Activated naive CD4-positive, alpha-beta T cell treated with anti-CD3 and anti-CD28 coated beads, Interleukin-2, amount 50 U/mL, for 16 hours (primary cell): Measurements from ENCODE around the gene PI4K2A.

ENCODE experiments used
- DNase-seq: peaks from one replicate; pipeline ENCODE4 v3.0.0-alpha.2; 2020

Gene PI4K2A

DNA sequence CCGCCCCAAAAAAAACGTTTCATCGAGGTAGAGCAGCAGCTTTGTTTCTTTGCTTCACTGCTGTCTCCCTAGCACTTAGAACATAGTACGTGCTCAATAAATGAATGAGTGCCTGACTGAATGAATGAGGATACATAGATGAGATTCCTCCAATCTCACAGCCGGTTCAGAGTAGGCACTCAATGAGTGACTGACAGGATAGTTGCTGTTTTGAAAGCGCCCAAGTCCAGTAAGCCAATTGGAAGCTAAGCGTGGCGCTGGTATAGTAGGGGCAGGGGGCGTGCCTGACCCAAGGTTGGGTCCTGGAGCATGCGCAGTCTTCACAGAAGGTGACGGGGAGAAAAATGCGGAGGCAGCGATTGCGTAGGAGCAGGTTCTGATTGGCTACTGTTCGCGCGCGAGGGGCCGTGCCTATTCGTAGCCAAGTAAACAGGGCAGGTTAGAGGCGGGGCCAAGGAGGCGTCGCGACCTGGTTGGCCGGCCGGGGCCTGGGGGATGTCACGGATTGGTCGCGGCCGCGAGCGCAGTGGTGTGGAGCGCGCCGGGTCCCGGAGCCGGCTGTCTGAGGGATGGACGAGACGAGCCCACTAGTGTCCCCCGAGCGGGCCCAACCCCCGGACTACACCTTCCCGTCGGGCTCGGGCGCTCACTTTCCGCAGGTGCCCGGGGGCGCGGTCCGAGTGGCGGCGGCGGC lies at the start of gene PI4K2A:
PI4K2A (plus strand) TSS at position 498 of the 694 bp plus-strand sequence; CDS start at position 570, 72 bp downstream.
- peak; percentile 99 for DNase-seq

DNA sequence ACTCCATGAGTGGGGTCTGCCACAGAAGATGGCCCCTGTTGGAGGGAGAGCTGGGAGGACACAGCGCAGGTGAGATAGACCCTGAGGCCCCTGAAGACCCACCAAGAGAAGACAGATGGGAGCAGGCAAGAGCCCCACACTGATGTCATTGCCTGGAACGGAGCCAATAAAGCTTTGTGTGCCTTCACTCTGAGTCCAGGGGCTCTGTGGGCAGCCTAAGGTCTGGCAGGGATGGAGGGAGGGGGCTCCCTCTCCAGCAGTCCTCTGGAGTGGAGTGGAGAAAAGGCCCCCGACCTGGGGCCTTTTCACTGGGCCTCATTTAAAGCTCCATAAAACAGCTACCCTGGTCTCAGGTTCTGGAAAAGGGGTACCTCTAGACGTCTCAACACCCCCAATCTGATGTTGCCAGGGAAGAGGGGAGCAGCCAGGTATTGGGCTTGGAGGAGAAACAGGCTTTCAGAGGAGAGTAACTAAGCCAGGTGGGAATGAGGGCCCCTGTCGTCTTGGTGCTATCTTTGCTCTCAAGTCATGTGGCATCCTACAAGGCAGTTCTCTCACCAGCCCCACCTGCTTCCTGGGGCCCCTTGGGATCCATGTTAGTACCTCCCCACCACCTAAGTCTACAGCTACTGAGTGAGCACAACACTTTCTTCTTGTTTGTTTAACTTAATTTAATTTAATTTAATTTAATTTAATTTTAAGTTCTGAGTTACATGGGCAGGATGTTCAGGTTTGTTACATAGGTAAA lies 49.5 kb upstream of the PI4K2A start:
- no peak for DNase-seq

DNA sequence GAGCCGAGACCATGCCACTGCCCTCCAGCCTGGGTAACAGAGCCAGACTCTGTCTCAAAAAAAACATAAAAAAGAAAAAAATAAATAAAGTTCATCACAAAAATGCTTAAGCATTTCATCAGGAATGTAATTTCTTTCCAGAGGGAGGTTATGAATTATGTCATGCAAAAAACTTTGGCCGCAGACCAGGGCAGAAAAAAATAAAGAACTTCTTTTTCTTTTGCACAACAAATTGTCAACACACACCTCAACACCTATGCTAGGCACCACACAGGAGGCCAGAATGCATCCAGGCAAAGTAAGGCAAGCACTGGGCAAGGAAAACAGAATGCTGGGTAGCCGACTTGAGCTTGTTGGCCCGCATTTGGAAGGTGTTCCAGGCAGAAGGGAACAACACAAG lies 47.0 kb upstream of the PI4K2A start:
- no peak for DNase-seq

- no peak for DNase-seq
These were observed 44.1 kb upstream of the PI4K2A start for GRCh38 chr10:97596101-97597082.

- DNase-seq, result no peak
These were observed 42.7 kb upstream of the PI4K2A start for GRCh38 chr10:97597778-97598177.

DNA sequence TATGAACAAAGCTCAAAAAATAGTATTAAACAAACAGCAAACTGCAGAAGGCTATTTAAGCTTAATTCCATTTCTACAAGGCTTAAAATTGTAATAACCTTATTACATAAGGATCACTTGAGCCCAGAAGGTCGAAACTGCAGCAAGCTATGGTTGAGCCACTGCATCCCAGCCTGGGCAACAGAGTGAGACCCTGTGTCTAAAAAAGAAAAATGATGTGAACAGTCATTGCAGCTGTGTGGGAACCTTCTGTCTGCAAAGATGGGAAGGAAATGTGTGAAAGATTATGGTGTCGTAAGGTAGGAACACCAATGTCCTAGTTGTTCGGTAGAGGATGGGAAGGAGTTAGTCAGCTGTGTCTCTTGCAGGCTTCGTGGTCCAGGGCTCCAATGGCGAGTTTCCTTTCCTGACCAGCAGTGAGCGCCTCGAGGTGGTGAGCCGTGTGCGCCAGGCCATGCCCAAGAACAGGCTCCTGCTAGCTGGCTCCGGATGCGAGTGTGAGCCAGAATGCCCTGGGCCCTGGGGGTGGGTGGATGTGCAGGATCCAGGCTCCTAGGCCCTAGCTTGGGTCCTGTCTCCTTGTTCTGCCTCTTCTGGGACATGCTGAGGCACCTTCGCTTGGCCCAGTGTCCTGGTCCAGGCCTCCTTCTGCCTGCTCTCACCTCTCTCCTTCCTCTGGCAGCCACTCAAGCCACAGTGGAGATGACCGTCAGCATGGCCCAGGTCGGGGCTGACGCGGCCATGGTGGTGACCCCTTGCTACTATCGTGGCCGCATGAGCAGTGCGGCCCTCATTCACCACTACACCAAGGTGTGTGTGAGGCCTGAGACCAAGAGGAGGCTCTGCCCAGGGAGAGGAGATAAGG lies 41.8 kb upstream of the PI4K2A start:
- DNase-seq, result no peak

GRCh38 chr10:97599272-97599619 lies 41.2 kb upstream of the PI4K2A start:
- DNase-seq, result no peak

DNA sequence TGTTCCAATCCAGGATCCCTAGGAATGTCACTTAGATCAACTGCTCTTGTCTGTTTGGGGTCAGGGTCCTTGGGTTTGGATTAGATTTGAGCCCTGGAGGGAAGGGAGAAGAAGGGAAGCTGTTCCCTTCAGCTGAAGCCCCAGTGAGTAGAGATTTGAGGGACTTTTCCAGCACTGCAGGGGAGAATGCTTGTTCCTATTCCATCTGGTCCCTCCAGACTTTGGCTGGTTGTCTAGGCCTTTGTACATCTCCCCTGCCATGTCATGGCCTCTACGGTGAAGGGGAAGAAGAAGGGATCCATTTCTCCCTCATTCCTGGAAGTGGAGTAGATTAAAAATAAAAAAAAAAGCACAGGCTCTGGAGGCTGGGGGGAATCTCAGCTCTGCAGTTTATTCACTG lies 39.9 kb upstream of the PI4K2A start:
- no peak for DNase-seq

- DNase-seq, result no peak
These were observed 38.9 kb upstream of the PI4K2A start for GRCh38 chr10:97601268-97602215.

DNA sequence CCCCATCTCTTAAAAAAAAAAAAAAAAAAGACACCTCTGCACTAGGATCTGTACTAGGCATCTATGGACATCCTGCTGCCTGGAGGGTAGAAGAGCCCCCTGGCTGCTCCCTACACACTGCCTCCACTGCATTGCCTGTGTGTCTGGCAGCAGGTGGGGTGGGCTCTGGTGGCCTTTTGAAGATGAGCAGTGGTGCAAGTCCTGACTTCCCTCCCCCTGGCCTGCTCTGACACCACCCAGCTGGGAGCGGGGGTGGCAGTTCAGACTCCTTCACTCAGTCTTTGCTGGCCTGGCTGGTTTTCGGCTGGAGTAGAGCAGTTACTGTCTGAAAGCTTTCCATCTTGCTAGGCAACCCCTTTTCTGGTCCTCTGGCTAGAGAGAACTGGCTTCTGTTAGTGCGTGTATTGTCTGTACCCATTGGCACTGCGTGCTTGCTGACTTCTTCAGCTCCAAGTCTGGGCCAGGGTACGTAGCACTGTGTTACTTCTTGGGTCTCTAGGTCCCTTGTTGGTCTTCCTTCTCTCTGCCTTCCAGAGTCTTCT lies 33.3 kb upstream of the PI4K2A start:
- DNase-seq, result no peak

DNA sequence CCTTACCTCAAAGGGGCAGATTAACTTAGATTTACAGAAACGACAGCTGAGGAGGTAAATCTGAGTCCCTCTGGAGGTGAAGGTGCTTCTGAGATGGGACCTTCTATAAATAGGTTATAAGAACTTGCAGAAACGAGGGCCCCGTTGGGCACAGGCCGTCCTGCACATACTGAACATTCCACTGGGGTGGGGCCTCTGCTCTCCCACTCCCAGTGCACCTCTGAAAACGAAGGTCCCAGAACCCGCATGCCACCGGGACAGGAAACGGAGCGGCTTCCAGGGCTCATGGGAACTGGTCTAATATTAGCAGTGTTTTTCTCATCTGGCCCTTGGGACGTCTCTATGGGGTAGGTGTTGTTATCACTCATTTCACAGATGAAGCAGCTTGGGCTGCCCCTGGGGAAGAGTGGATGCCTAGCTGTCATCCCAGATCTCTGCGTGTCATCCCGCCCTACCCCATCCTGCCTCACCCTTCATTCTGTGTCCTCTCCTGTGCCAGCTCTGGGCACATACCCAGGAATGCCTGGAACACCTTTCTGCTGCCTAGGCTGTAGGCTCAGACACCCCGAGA lies 31.4 kb upstream of the PI4K2A start:
- DNase-seq, result no peak

DNA sequence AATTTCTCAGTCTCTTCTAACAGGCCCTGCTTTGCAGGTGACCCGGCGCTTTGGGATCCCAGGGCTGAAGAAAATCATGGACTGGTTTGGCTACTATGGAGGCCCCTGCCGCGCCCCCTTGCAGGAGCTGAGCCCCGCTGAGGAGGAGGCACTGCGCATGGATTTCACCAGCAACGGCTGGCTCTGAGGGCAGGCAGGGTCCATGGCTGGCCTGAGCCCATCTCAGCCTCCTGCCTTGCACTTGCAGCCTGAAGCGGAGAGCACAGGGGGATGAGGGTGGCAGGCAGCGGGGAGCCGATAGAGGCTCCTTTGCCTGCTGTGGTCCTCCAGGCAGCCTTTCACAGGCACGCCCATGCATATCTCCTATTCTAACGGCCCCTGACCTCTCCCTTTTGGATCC lies 29.0 kb upstream of the PI4K2A start:
- no peak for DNase-seq

DNA sequence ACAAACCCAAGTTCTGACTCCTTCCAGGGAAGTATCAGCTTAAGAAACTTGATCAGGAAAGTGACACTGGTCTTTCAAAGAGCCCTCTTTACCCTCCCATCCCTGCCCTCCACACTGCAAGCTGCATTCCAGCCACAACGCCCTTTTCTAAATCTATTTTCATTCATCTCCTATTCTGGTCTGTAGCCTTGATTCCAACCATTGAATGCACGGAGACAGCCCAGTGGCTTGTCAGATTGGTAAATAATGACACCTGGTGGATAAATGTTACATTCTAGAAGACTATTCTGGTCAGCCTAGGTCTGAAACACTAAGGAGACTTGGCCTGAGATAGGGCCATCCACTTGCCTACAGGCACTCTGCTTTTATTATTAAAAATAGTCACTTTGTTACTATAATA lies 28.1 kb upstream of the PI4K2A start:
- no peak for DNase-seq

DNA sequence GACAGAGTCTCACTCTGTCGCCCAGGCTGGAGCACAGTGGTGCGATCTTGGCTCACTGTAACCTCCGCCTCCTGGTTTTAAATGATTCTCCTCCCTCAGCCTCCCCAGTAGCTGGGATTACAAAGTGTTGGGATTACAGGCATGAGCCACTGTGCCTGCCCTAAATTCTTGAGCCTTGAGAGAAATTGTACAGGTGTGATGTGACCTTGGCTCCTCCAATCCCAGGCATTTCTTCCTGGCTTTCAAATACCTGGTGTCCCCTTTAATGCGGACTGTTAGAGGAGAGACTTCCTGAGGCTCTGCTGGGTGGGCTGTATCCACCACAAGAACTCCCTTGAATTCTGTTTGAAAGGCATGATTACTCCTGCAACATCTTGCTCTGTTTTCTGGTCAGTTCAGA lies 22.2 kb upstream of the PI4K2A start:
- DNase-seq, result no peak

- no peak for DNase-seq
These were observed 21.7 kb upstream of the PI4K2A start for GRCh38 chr10:97618733-97619132.

DNA sequence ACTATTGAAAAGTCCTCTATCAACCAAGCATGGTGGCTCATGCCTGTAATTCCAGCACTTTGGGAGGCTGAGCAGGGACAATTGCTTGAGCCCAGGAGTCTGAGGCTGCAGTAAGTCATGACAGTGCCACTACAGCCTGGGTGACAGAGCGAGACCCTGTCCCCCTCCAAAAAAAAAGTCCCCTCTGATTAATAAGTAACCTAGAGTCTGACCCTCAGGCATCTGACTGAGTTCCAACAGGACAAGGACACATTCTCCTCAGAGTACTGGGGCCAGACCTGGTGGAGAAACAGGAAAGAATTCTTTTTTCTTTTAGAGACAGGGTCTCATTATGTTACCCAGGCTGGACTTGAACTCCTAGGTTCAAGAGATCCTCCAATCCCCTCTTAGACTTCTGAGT lies 17.2 kb upstream of the PI4K2A start:
- no peak for DNase-seq

DNA sequence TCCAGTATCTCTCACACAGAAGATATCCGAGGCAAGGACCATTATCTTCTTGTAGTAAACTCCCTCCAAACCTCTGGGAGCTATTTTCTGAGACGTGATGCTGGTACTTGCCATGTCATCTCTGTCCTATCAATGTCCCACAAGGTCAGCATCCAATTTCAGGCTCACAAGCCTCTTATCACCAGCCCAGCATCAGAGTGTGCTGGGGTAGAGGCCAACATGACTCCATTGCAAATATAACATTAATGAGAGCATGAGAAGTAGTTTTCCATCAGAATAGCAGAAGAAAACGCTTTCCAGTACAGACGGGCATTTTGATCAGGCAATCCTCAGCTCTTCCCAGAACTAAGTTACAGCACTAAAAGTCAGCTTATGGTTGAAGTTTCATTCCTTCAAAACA lies 12.7 kb upstream of the PI4K2A start:
- DNase-seq, result no peak

DNA sequence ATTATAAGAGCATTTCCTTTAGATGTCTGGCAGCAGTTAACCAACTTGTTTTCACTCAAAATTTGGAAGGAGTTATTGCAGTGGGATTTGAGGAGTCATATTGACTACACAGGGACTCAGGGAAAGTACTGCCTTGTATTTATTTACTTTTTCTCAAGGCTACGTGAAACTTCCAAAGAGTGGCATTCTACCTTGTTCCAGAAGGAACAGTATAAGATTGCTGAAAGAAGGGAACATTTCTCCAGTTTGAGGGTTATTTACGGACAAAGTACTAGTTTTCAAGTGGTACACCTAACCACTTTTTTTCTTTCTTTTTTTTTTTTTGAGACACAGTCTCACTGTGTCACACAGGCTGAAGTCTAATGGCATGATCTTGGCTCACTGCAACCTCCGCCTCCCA lies 12.2 kb upstream of the PI4K2A start:
- no peak for DNase-seq

DNA sequence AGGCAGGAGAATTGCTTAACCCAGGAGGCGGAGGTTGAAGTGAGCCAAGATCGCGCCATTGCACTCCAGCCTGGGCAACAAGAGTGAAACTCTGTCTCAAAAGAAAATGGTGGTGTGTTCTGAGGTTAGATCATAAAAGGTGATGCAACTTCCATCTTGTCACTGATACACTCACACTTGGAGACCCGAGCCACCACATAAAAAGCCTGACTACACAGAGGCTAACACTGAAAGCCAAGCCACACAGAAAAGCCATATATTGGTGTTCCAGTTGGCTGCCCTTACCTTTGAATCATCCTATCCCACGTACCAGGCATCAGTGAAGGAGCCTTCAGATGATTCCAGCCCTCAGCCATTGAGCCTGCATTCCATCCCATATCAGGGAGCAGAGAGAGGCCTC lies 11.2 kb upstream of the PI4K2A start:
- DNase-seq, result no peak

DNA sequence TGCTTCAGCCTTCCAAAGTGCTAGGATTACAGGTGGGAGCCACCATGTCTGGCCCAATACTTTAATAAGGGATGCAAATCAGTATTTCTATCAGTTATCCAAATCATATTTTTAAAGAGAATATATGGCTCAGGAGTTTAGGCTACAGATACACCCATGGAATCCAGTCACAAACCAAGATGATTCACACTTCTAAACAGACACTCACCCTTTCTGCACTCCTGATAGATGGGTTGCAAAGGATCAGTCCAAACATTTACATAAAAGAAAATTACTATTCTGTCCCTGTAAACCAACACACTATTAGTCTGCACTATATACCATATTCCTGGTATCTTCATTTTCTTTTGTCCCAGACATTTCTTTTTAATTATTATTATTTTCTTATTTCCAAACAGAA lies 9.4 kb upstream of the PI4K2A start:
- no peak for DNase-seq
